Measurements from ENCODE around the gene HHLA2.

Gene HHLA2

GRCh38 chr3:108393128-108393900 lies 97.0 kb downstream of the HHLA2 start:
- H3K9ac ChIP-seq (ENCODE audit: low read length), result no peak overlapping the region
- H3K4me3 ChIP-seq (ENCODE audit: low read depth, low read length), result no peak overlapping the region
- no peaks in the 10 kb centered on the region for H3K9me3 ChIP-seq (ENCODE audit: control insufficient read depth, insufficient read depth, low read depth, low read length)
- H3K4me1 ChIP-seq (ENCODE audit: control insufficient read depth, insufficient read depth, low read length), result peaks cover 13% of the 10 kb centered on the region; the same call in 1 of the 2 replicates
- no peak overlapping the region for H3K27ac ChIP-seq (ENCODE audit: low read depth, low read length)
- H3K27me3 ChIP-seq (ENCODE audit: control insufficient read depth, insufficient read depth, low read length), result no peaks in the 10 kb centered on the region
- no peaks in the 10 kb centered on the region for H3K36me3 ChIP-seq (ENCODE audit: control insufficient read depth, insufficient read depth, low read length)

- Histone ChIP-seq H3K4me1 (ENCODE audit: control insufficient read depth, insufficient read depth, low read length) (peaks cover 7% of the 10 kb centered on the region; the same call in 1 of the 2 replicates), H3K9me3 (ENCODE audit: control insufficient read depth, insufficient read depth, low read depth, low read length) (no peaks in the 10 kb centered on the region), H3K27me3 (ENCODE audit: control insufficient read depth, insufficient read depth, low read length) (no peaks in the 10 kb centered on the region), H3K4me3 (ENCODE audit: low read depth, low read length) (no peak overlapping the region), H3K27ac (ENCODE audit: low read depth, low read length) (no peak overlapping the region), H3K9ac (ENCODE audit: low read length) (no peak overlapping the region), H3K36me3 (ENCODE audit: control insufficient read depth, insufficient read depth, low read length) (no peaks in the 10 kb centered on the region)
These were observed 97.7 kb downstream of the HHLA2 start for GRCh38 chr3:108394016-108394415.

DNA sequence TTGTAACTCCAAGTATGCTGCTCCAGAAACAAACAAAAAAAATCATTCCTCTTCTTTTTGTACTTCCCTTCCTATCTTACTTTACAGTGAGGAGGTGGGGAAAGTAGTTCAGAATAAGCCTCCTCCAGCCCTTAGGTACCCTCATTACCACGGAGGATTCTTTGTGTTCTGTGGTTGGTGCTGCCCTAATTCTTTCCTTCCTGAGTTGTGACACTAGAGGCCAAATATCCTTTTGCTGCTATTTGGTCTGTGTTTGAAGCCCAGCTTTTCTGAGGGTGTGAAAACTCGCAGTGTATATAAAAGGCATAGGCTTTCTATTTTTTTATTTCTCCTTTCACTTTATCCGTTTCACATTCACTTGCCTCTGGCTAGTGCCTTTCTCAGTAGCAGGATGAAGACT lies 98.2 kb downstream of the HHLA2 start:
- no peaks in the 10 kb centered on the region for H3K9me3 ChIP-seq (ENCODE audit: control insufficient read depth, insufficient read depth, low read depth, low read length)
- no peaks in the 10 kb centered on the region for H3K27me3 ChIP-seq (ENCODE audit: control insufficient read depth, insufficient read depth, low read length)
- H3K36me3 ChIP-seq (ENCODE audit: control insufficient read depth, insufficient read depth, low read length), result no peaks in the 10 kb centered on the region
- H3K4me3 ChIP-seq (ENCODE audit: low read depth, low read length), result no peak overlapping the region
- no peak overlapping the region for H3K9ac ChIP-seq (ENCODE audit: low read length)
- H3K27ac ChIP-seq (ENCODE audit: low read depth, low read length), result no peak overlapping the region
- peaks cover 3% of the 10 kb centered on the region; the same call in 1 of the 2 replicates for H3K4me1 ChIP-seq (ENCODE audit: control insufficient read depth, insufficient read depth, low read length)

DNA sequence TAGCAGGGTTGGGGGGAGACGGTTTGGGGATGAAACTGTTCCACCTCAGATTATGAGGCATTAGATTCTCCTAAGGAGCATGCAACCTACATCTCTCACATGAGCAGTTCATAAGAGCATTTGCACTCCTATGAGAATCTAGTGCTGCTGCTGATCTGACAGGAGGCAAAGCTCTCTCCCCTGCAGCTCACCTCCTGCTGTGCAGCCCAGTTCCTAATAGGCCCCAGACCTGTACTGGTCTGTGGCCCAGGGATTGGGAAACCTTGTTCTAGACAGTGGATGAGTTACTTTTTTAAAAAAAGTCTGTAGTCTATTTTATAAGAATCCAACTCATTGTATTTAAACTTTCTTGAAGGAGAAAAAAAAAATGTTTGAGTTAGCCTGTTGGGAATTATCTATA lies 100.0 kb downstream of the HHLA2 start:
- Histone ChIP-seq H3K27ac (ENCODE audit: low read depth, low read length) (no peak overlapping the region), H3K9me3 (ENCODE audit: control insufficient read depth, insufficient read depth, low read depth, low read length) (no peaks in the 10 kb centered on the region)

GRCh38 chr3:108398510-108398909 lies 102.2 kb downstream of the HHLA2 start:
- H3K27ac ChIP-seq (ENCODE audit: low read depth, low read length), result no peak overlapping the region
- H3K9ac ChIP-seq (ENCODE audit: low read length), result no peak overlapping the region
- H3K36me3 ChIP-seq (ENCODE audit: control insufficient read depth, insufficient read depth, low read length), result no peaks in the 10 kb centered on the region
- no peaks in the 10 kb centered on the region for H3K27me3 ChIP-seq (ENCODE audit: control insufficient read depth, insufficient read depth, low read length)
- H3K4me1 ChIP-seq (ENCODE audit: control insufficient read depth, insufficient read depth, low read length), result no peaks in the 10 kb centered on the region
- no peaks in the 10 kb centered on the region for H3K9me3 ChIP-seq (ENCODE audit: control insufficient read depth, insufficient read depth, low read depth, low read length)
- no peak overlapping the region for H3K4me3 ChIP-seq (ENCODE audit: low read depth, low read length)

More for the DNA sequence above, 100.0 kb downstream of the HHLA2 start:
- H3K9ac ChIP-seq (ENCODE audit: low read length), result no peak overlapping the region
- no peak overlapping the region for H3K4me3 ChIP-seq (ENCODE audit: low read depth, low read length)
- H3K36me3 ChIP-seq (ENCODE audit: control insufficient read depth, insufficient read depth, low read length), result no peaks in the 10 kb centered on the region
- no peaks in the 10 kb centered on the region for H3K4me1 ChIP-seq (ENCODE audit: control insufficient read depth, insufficient read depth, low read length)
- no peaks in the 10 kb centered on the region for H3K27me3 ChIP-seq (ENCODE audit: control insufficient read depth, insufficient read depth, low read length)

DNA sequence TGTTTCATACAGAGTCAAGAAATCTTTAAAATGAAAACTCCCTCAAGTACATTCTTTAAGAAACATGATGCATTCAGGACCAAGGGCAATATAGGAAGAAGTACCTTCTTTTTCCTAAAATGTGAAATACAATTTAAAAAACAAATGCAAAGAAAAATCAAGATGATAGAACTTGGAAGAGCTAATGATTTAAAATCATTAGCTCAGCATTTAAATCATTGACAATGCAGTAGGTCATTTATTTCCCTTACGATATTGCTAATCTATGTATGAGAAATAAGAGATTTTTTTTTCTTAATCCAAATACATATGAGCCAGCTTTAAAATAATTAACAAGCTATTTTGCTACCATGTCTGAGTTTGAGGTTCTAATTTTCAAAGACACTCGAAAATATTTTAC lies 105.5 kb downstream of the HHLA2 start:
- Histone ChIP-seq H3K9ac (ENCODE audit: low read length) (no peak overlapping the region), H3K36me3 (ENCODE audit: control insufficient read depth, insufficient read depth, low read length) (no peaks in the 10 kb centered on the region), H3K27me3 (ENCODE audit: control insufficient read depth, insufficient read depth, low read length) (no peaks in the 10 kb centered on the region), H3K27ac (ENCODE audit: low read depth, low read length) (no peak overlapping the region), H3K9me3 (ENCODE audit: control insufficient read depth, insufficient read depth, low read depth, low read length) (no peaks in the 10 kb centered on the region), H3K4me1 (ENCODE audit: control insufficient read depth, insufficient read depth, low read length) (no peaks in the 10 kb centered on the region; the same call in 1 of the 2 replicates), H3K4me3 (ENCODE audit: low read depth, low read length) (no peak overlapping the region)

DNA sequence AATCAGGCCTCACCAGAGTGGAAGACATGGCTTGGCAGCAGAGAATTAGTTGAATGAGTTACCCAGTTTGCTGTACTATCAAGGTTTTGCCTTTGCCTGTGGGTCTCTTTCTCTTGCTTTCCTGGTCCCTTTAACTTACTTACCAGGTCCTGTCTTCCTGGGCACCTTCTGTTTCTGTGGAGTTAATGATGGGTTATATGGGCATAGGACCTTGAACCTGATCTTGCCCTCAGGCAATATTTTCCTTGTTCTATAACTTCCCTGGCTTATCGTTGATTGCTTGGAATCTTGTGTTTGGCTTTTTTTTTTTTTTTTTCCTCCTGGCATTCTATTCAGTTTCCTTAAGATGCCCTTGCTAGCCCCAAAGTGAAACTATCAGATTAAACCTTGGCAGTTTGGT lies 106.8 kb downstream of the HHLA2 start:
- Histone ChIP-seq H3K9ac (ENCODE audit: low read length) (no peak overlapping the region), H3K4me1 (ENCODE audit: control insufficient read depth, insufficient read depth, low read length) (no peaks in the 10 kb centered on the region; the same call in 1 of the 2 replicates), H3K4me3 (ENCODE audit: low read depth, low read length) (no peak overlapping the region), H3K9me3 (ENCODE audit: control insufficient read depth, insufficient read depth, low read depth, low read length) (no peaks in the 10 kb centered on the region), H3K27ac (ENCODE audit: low read depth, low read length) (no peak overlapping the region), H3K27me3 (ENCODE audit: control insufficient read depth, insufficient read depth, low read length) (no peaks in the 10 kb centered on the region), H3K36me3 (ENCODE audit: control insufficient read depth, insufficient read depth, low read length) (no peaks in the 10 kb centered on the region)

DNA sequence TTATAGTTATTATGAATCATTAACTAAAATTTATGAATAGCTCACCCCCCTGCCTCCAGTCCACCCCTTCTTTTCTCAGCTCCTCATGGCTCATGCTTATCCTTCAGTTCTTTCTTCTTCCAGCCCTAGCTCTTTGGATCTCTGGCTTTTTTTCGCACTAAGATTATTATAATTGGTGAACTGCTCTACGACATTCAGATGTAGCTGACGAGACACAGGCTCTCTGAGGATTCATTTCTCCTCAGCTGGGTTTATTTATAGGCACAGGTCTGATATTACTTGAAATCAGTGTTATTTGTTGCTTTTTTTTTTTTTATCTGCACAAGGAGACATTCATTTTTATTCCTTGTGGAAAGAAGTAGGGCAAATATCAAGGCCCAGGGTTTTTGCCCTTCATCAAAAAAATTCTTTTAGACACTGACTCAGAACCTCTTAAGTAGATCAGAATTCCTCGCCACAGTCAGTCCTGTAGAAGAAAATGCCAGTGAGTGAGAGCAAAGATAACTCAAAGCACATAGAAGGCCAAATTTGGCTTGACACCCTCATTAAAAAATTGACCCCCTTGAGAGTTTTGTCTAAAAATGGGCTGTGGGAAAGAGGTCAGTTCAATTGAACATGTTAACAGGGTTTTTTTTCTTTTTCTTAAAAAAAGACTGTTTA lies 107.5 kb downstream of the HHLA2 start:
- H3K27ac ChIP-seq (ENCODE audit: low read depth, low read length), result no peak overlapping the region
- H3K36me3 ChIP-seq (ENCODE audit: control insufficient read depth, insufficient read depth, low read length), result no peaks in the 10 kb centered on the region
- no peak overlapping the region for H3K4me3 ChIP-seq (ENCODE audit: low read depth, low read length)

GRCh38 chr3:108404368-108404767 lies 108.0 kb downstream of the HHLA2 start:
- H3K27ac ChIP-seq (ENCODE audit: low read depth, low read length), result no peak overlapping the region
- no peak overlapping the region for H3K9ac ChIP-seq (ENCODE audit: low read length)
- H3K4me1 ChIP-seq (ENCODE audit: control insufficient read depth, insufficient read depth, low read length), result no peaks in the 10 kb centered on the region; the same call in 1 of the 2 replicates
- no peaks in the 10 kb centered on the region for H3K27me3 ChIP-seq (ENCODE audit: control insufficient read depth, insufficient read depth, low read length)
- no peaks in the 10 kb centered on the region for H3K36me3 ChIP-seq (ENCODE audit: control insufficient read depth, insufficient read depth, low read length)
- no peaks in the 10 kb centered on the region for H3K9me3 ChIP-seq (ENCODE audit: control insufficient read depth, insufficient read depth, low read depth, low read length)
- H3K4me3 ChIP-seq (ENCODE audit: low read depth, low read length), result no peak overlapping the region

More for the DNA sequence above, 107.5 kb downstream of the HHLA2 start:
- H3K9ac ChIP-seq (ENCODE audit: low read length), result no peak overlapping the region
- H3K27me3 ChIP-seq (ENCODE audit: control insufficient read depth, insufficient read depth, low read length), result no peaks in the 10 kb centered on the region
- H3K9me3 ChIP-seq (ENCODE audit: control insufficient read depth, insufficient read depth, low read depth, low read length), result no peaks in the 10 kb centered on the region
- no peaks in the 10 kb centered on the region; the same call in 1 of the 2 replicates for H3K4me1 ChIP-seq (ENCODE audit: control insufficient read depth, insufficient read depth, low read length)

GRCh38 chr3:108406063-108406660 lies 109.8 kb downstream of the HHLA2 start:
- H3K9ac ChIP-seq (ENCODE audit: low read length), result no peak overlapping the region
- no peaks in the 10 kb centered on the region for H3K27me3 ChIP-seq (ENCODE audit: control insufficient read depth, insufficient read depth, low read length)
- no peaks in the 10 kb centered on the region for H3K36me3 ChIP-seq (ENCODE audit: control insufficient read depth, insufficient read depth, low read length)
- H3K27ac ChIP-seq (ENCODE audit: low read depth, low read length), result no peak overlapping the region
- H3K4me1 ChIP-seq (ENCODE audit: control insufficient read depth, insufficient read depth, low read length), result no peaks in the 10 kb centered on the region; the same call in 1 of the 2 replicates
- H3K4me3 ChIP-seq (ENCODE audit: low read depth, low read length), result no peak overlapping the region
- peaks cover 4% of the 10 kb centered on the region; the same call in 1 of the 2 replicates for H3K9me3 ChIP-seq (ENCODE audit: control insufficient read depth, insufficient read depth, low read depth, low read length)

All from HUES6 (cell line).